SKM-1 treated with dmso at 0.1 percent for 144 hours (cell line): ENCODE results near the gene TRIM17.

Source experiments
- DNase-seq: peaks from one replicate; lab custom pipeline; 2025; ENCODE audit not compliant: unreplicated experiment; lab: John Stamatoyannopoulos, UW

TRIM17 gene

GRCh38 chr1:228358039-228358763 is 58.5 kb downstream of the TRIM17 start:
- no peak for DNase-seq
